Trophoblast cell (in vitro differentiated cells and primary cell): ENCODE measurements around the gene C22orf39.

ENCODE experiments used
- DNase-seq, 2 donors: peaks; one replicate each; pipeline ENCODE4 v3.0.0-alpha.2; 2016
- H2AFZ ChIP-seq: 2 replicates; pipeline ENCODE4 v1.6.1; 2013; ENCODE audit warnings: low read length, moderate library complexity, mild to moderate bottlenecking; ENCODE audit not compliant: insufficient read depth, poor library complexity
- H2AK5ac ChIP-seq: 2 replicates; pipeline ENCODE4 v1.6.1; 2013; ENCODE audit warnings: mild to moderate bottlenecking, low read length
- H2BK120ac ChIP-seq: 2 replicates; pipeline ENCODE4 v1.6.1; 2013; ENCODE audit warnings: low read length, mild to moderate bottlenecking, moderate library complexity; ENCODE audit not compliant: insufficient read depth, poor library complexity
- H2BK12ac ChIP-seq: 2 replicates; pipeline ENCODE4 v1.6.1; 2013; ENCODE audit warnings: mild to moderate bottlenecking, low read length, moderate library complexity
- H2BK5ac ChIP-seq: 2 replicates; pipeline ENCODE4 v1.6.1; 2013; ENCODE audit warnings: low read length, low read depth, moderate library complexity, mild to moderate bottlenecking; ENCODE audit not compliant: poor library complexity
- H3K14ac ChIP-seq: 2 replicates; pipeline ENCODE4 v1.6.1; 2013; ENCODE audit warnings: mild to moderate bottlenecking, low read length
- H3K18ac ChIP-seq: 2 replicates; pipeline ENCODE4 v1.6.1; 2013; ENCODE audit warnings: mild to moderate bottlenecking, low read length
- H3K23ac ChIP-seq: 2 replicates; pipeline ENCODE4 v1.6.1; 2013; ENCODE audit warnings: low read length
- H3K27ac ChIP-seq: 2 replicates; pipeline ENCODE4 v1.5.1; 2013; ENCODE audit warnings: low read depth, mild to moderate bottlenecking, inconsistent platforms, low read length, moderate library complexity
- H3K27me3 ChIP-seq: 2 replicates; pipeline ENCODE4 v1.6.1; 2013; ENCODE audit warnings: inconsistent platforms, mild to moderate bottlenecking, low read length, moderate library complexity; ENCODE audit not compliant: insufficient read depth
- H3K36me3 ChIP-seq, 2 experiments: 1 replicate in 1 of 2; 2 replicates in 1 of 2; pipeline ENCODE4 v1.6.1; 2013; ENCODE audit warnings: low read length in 2 of 2, mild to moderate bottlenecking in 2 of 2, moderate library complexity in 1 of 2; ENCODE audit not compliant: insufficient read depth in 2 of 2, control insufficient read depth in 1 of 2
- H3K4ac ChIP-seq: 2 replicates; pipeline ENCODE4 v1.6.1; 2013; ENCODE audit warnings: low read depth, mild to moderate bottlenecking, low read length, moderate library complexity
- H3K4me1 ChIP-seq, 2 experiments: 1 replicate in 1 of 2; 2 replicates in 1 of 2; pipeline ENCODE4 v1.6.1; 2013; ENCODE audit warnings: low read length in 2 of 2, mild to moderate bottlenecking in 2 of 2, moderate library complexity in 1 of 2; ENCODE audit not compliant: insufficient read depth in 2 of 2, control insufficient read depth in 1 of 2
- H3K4me2 ChIP-seq: 2 replicates; pipeline ENCODE4 v1.6.1; 2013; ENCODE audit warnings: inconsistent platforms, mild to moderate bottlenecking, low read length, moderate library complexity
- H3K4me3 ChIP-seq: 2 replicates; pipeline ENCODE4 v1.5.1; 2013; ENCODE audit warnings: mild to moderate bottlenecking, low read depth, low read length, inconsistent platforms
- H3K79me1 ChIP-seq: one replicate; pipeline ENCODE4 v1.6.1; 2013; ENCODE audit warnings: low read length
- H3K79me2 ChIP-seq: 2 replicates; pipeline ENCODE4 v1.6.1; 2013; ENCODE audit warnings: low read length, mild to moderate bottlenecking; ENCODE audit not compliant: control insufficient read depth, insufficient read depth, poor library complexity
- H3K9ac ChIP-seq: 2 replicates; pipeline ENCODE4 v1.6.1; 2013; ENCODE audit warnings: mild to moderate bottlenecking, low read length
- H3K9me3 ChIP-seq: 2 replicates; pipeline ENCODE4 v1.6.1; 2013; ENCODE audit warnings: low read depth, mild to moderate bottlenecking, control low read depth, inconsistent platforms, low read length; ENCODE audit not compliant: insufficient read depth
- H4K12ac ChIP-seq: 2 replicates; pipeline ENCODE4 v1.6.1; 2013; ENCODE audit warnings: low read depth, mild to moderate bottlenecking, low read length, moderate library complexity
- H4K8ac ChIP-seq: 2 replicates; pipeline ENCODE4 v1.6.1; 2013; ENCODE audit warnings: low read depth, mild to moderate bottlenecking, low read length, moderate library complexity
- H4K91ac ChIP-seq: one replicate; pipeline ENCODE4 v1.6.1; 2013; ENCODE audit warnings: low read depth, mild to moderate bottlenecking, low read length, moderate library complexity
- WGBS: extraction: QIAGEN DNeasy Blood & Tissue Kit; methylation state at CpG from one replicate; pipeline ENCODE4 v1.1.7; 2013; ENCODE audit warnings: missing lambda C conversion rate; ENCODE audit not compliant: insufficient read length, insufficient coverage; ENCODE audit errors: extremely low coverage; 5-methylcytosine and 5-hydroxymethylcytosine counted together

Gene C22orf39

GRCh38 chr22:19450363-19451175 is 3.1 kb upstream of the C22orf39 start:
- Histone ChIP-seq H3K4me3 (no peak overlapping the region), H3K79me1 (peaks cover 7% of the 10 kb centered on the region), H3K9ac (no peak overlapping the region), H2BK5ac (no peak overlapping the region), H3K4ac (no peak overlapping the region), H3K79me2 (peaks cover 7% of the 10 kb centered on the region), H4K91ac (no peak overlapping the region), H2AFZ (no peak overlapping the region), H3K9me3 (peaks cover 3% of the 10 kb centered on the region), H3K36me3 (peaks cover 34 to 55% of the 10 kb centered on the region in 2 experiments), H3K23ac (no peak overlapping the region), H4K12ac (no peak overlapping the region), H3K14ac (no peak overlapping the region), H3K27ac (no peak overlapping the region), H3K27me3 (no peaks in the 10 kb centered on the region), H2BK12ac (no peak overlapping the region), H4K8ac (no peak overlapping the region), H2AK5ac (no peak overlapping the region), H3K18ac (no peak overlapping the region), H3K4me2 (no peak overlapping the region), H3K4me1 (peaks cover 11 to 12% of the 10 kb centered on the region in 2 experiments), H2BK120ac (no peak overlapping the region)
- no CpG with 5 or more reads among the region's 8 CpGs for WGBS
- peak in 1 of 2 donors; percentile 53 for DNase-seq

GRCh38 chr22:19449422-19449767 is 1.9 kb upstream of the C22orf39 start:
- Histone ChIP-seq H4K91ac (no peak overlapping the region), H3K4ac (no peak overlapping the region), H4K8ac (no peak overlapping the region), H3K27ac (no peak overlapping the region), H3K79me1 (peaks cover 7% of the 10 kb centered on the region), H2AFZ (no peak overlapping the region), H2BK12ac (no peak overlapping the region), H3K4me1 (peaks cover 11 to 12% of the 10 kb centered on the region in 2 experiments), H3K14ac (no peak overlapping the region), H3K9ac (no peak overlapping the region), H3K27me3 (no peaks in the 10 kb centered on the region), H4K12ac (no peak overlapping the region), H3K23ac (no peak overlapping the region), H3K79me2 (peaks cover 7% of the 10 kb centered on the region), H3K4me3 (no peak overlapping the region), H2AK5ac (no peak overlapping the region), H3K36me3 (peaks cover 28 to 47% of the 10 kb centered on the region in 2 experiments), H2BK120ac (no peak overlapping the region), H3K4me2 (no peak overlapping the region), H3K18ac (no peak overlapping the region), H3K9me3 (peaks cover 3% of the 10 kb centered on the region), H2BK5ac (no peak overlapping the region)
- no CpG with 5 or more reads among the region's 2 CpGs for WGBS
- no peak for DNase-seq

- Histone ChIP-seq H2BK12ac (no peak overlapping the region), H2AFZ (no peak overlapping the region), H4K8ac (no peak overlapping the region), H3K79me2 (peaks cover 7% of the 10 kb centered on the region), H3K4me1 (peaks cover 11 to 12% of the 10 kb centered on the region in 2 experiments), H2BK120ac (no peak overlapping the region), H3K9me3 (peaks cover 1% of the 10 kb centered on the region), H3K23ac (no peak overlapping the region), H3K9ac (no peak overlapping the region), H3K18ac (no peak overlapping the region), H3K27me3 (no peaks in the 10 kb centered on the region), H2AK5ac (no peak overlapping the region), H3K4me2 (peak overlapping the region; percentile 8), H3K36me3 (peaks cover 28 to 46% of the 10 kb centered on the region in 2 experiments), H3K4ac (no peak overlapping the region), H4K12ac (no peak overlapping the region), H4K91ac (no peak overlapping the region), H3K79me1 (peaks cover 7% of the 10 kb centered on the region), H2BK5ac (no peak overlapping the region), H3K27ac (no peak overlapping the region), H3K4me3 (no peak overlapping the region), H3K14ac (no peak overlapping the region)
- DNase-seq, result no peak
- no CpG with 5 or more reads among the region's 5 CpGs for WGBS
Observed at GRCh38 chr22:19448739-19449421, 1.4 kb upstream of the C22orf39 start.

GRCh38 chr22:19448076-19448607 is 631 bp upstream of the C22orf39 start:
- Histone ChIP-seq H2BK120ac (peak overlapping the region; percentile 43), H3K4me2 (peak overlapping the region; percentile 76), H3K14ac (peak overlapping the region; percentile 75), H2BK5ac (peak overlapping the region; percentile 10), H3K27me3 (no peaks in the 10 kb centered on the region), H3K18ac (peak overlapping the region; percentile 54), H4K91ac (peak overlapping the region; percentile 60), H3K79me2 (peaks cover 7% of the 10 kb centered on the region), H3K4me1 (peaks cover 11 to 12% of the 10 kb centered on the region in 2 experiments), H3K23ac (no peak overlapping the region), H3K4me3 (peak overlapping the region; percentile 70), H3K4ac (peak overlapping the region; percentile 27), H4K12ac (peak overlapping the region; percentile 72), H3K9ac (peak overlapping the region; percentile 76), H2BK12ac (no peak overlapping the region), H2AK5ac (no peak overlapping the region), H3K27ac (peak overlapping the region; percentile 3), H3K36me3 (peaks cover 26 to 44% of the 10 kb centered on the region in 2 experiments), H3K9me3 (no peaks in the 10 kb centered on the region), H2AFZ (peak overlapping the region; percentile 81), H4K8ac (peak overlapping the region; percentile 77), H3K79me1 (peaks cover 7% of the 10 kb centered on the region)
- peak; percentile 12 to 37 for DNase-seq
- WGBS, result no CpG with 5 or more reads among the region's 14 CpGs
